MCF 10A (cell line): ENCODE results near the gene SYCE1L. TPM values are rescaled to one million over a fixed set of nuclear protein-coding genes. Genes with fewer than 3 reads are reported as not detected.

ENCODE experiments used
- BruUV-seq: library from RNA; stranded (reverse); fragments of 400-500 nt; replicated peaks from 2 replicates; lab custom pipeline; 2021; lab: Mats Ljungman, UMichigan
- CTCF ChIA-PET: fragments of 300-600 bp; sonication (Branson Sonifier 250); formaldehyde crosslinking; extraction: SDS; loops from one replicate; lab custom pipeline; 2021; ENCODE audit warnings: antibody characterized with exemption, inconsistent platforms; lab: Yijun Ruan, JAX
- POLR2A ChIA-PET: fragments of 300-600, 350-650 bp; sonication (Branson Sonifier 250); formaldehyde crosslinking; extraction: SDS; loops from one replicate; lab custom pipeline; 2020; ENCODE audit warnings: antibody characterized with exemption, inconsistent platforms; lab: Yijun Ruan, JAX
- DNase-seq: peaks from one replicate; pipeline ENCODE4 v3.0.0-alpha.2; 2018; ENCODE audit not compliant: unreplicated experiment
- H3K27ac Mint-ChIP-seq: one replicate; pipeline ENCODE4 v1.8.0; 2022; ENCODE audit warnings: mild to moderate bottlenecking, low read depth, mixed read lengths; ENCODE audit not compliant: unreplicated experiment
- H3K27me3 Mint-ChIP-seq: one replicate; pipeline ENCODE4 v1.8.0; 2022; ENCODE audit warnings: mixed read lengths; ENCODE audit not compliant: insufficient read depth, unreplicated experiment
- H3K36me3 Mint-ChIP-seq: one replicate; pipeline ENCODE4 v1.8.0; 2022; ENCODE audit warnings: mild to moderate bottlenecking, moderate library complexity, mixed read lengths; ENCODE audit not compliant: insufficient read depth, unreplicated experiment
- H3K4me1 Mint-ChIP-seq: one replicate; pipeline ENCODE4 v1.8.0; 2022; ENCODE audit warnings: mixed read lengths; ENCODE audit not compliant: insufficient read depth, unreplicated experiment
- H3K4me3 Mint-ChIP-seq: one replicate; pipeline ENCODE4 v1.8.0; 2022; ENCODE audit warnings: mild to moderate bottlenecking, moderate library complexity, mixed read lengths; ENCODE audit not compliant: unreplicated experiment
- H3K9me3 Mint-ChIP-seq: one replicate; pipeline ENCODE4 v1.8.0; 2022; ENCODE audit warnings: mixed read lengths; ENCODE audit not compliant: unreplicated experiment
- intact Hi-C: fragments of 100-400 bp; cut with micrococcal nuclease; formaldehyde crosslinking; loops from 2 replicates; pipeline ENCODE4 v1.14.1; 2022
- total RNA-seq: library from RNA; stranded (reverse); gene quantifications from 2 replicates; pipeline ENCODE4 v1.2.3, GENCODE V29; 2022
- TF ChIP-seq, protein P1 (sequence below): fragments of 200-600 bp; IDR thresholded peaks from one replicate; pipeline ENCODE4 v1.8.0; 2022; ENCODE audit warnings: antibody characterized with exemption, mild to moderate bottlenecking; ENCODE audit not compliant: unreplicated experiment

The SYCE1L gene
- total RNA-seq, 1 experiment from 2014 or later: 12.2 TPM

GRCh38 chr16:77212741-77213541 lies 13.7 kb downstream of the SYCE1L start:
- H3K9me3 Mint-ChIP-seq: no peaks in the 10 kb centered on the region
- BruUV-seq: no TSS peak
- ChIA-PET POLR2A (interaction anchor here (0.6 to 3.3 kb wide), 7 partner anchors 9 to 1368 kb away, joined by 3 to 23 read pairs (median 3); partner anchors contain the start of gene MON1B), CTCF (interaction anchor here (0.7 kb wide), 3 partner anchors 276 to 556 kb away, joined by 3 to 4 read pairs (median 3); no protein-coding TSS in a partner anchor)
- peak; percentile 72 for DNase-seq
- H3K27ac Mint-ChIP-seq: peak overlapping the region; percentile 15
- intact Hi-C loops: no loop called here
- peak overlapping the region; percentile 66 for H3K4me3 Mint-ChIP-seq
- TF ChIP-seq, protein P1, sequence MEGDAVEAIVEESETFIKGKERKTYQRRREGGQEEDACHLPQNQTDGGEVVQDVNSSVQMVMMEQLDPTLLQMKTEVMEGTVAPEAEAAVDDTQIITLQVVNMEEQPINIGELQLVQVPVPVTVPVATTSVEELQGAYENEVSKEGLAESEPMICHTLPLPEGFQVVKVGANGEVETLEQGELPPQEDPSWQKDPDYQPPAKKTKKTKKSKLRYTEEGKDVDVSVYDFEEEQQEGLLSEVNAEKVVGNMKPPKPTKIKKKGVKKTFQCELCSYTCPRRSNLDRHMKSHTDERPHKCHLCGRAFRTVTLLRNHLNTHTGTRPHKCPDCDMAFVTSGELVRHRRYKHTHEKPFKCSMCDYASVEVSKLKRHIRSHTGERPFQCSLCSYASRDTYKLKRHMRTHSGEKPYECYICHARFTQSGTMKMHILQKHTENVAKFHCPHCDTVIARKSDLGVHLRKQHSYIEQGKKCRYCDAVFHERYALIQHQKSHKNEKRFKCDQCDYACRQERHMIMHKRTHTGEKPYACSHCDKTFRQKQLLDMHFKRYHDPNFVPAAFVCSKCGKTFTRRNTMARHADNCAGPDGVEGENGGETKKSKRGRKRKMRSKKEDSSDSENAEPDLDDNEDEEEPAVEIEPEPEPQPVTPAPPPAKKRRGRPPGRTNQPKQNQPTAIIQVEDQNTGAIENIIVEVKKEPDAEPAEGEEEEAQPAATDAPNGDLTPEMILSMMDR: no peak
- peaks cover 14% of the 10 kb centered on the region for H3K4me1 Mint-ChIP-seq
- no peaks in the 10 kb centered on the region for H3K36me3 Mint-ChIP-seq
- no peaks in the 10 kb centered on the region for H3K27me3 Mint-ChIP-seq

DNA sequence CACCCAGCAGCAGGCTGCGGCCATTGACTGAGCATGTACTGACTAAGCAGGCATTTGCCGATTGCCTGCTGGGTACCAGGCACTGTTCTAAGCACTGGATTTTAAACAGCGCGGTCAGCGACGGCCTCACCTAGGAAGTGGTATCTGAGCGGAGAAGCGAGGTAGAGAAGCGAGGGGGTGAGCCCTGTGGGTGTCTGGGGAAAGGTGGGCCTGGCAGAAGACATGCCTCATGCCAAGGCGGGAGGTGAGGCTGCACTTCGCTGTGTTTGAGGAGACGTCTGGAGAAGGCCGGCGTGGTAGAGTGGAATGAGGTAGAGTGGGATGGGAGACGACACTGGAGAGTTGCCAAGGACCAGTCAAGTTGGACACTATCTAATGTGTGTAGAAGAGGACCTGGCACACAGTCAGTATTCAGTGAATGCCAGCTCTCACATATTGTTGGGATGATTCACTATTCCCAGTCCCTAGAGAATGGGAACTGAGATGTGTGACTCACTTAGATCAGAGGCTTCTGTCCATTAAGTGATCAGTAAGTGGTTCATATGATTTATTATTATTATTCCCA lies 14.4 kb downstream of the SYCE1L start:
- POLR2A ChIA-PET: interaction anchor here (0.6 to 3.3 kb wide), 6 partner anchors 9 to 1369 kb away, joined by 3 to 23 read pairs (median 3); partner anchors contain the start of gene MON1B
- intact Hi-C loops: no loop called here
- TF ChIP-seq, protein P1: no peak

DNA sequence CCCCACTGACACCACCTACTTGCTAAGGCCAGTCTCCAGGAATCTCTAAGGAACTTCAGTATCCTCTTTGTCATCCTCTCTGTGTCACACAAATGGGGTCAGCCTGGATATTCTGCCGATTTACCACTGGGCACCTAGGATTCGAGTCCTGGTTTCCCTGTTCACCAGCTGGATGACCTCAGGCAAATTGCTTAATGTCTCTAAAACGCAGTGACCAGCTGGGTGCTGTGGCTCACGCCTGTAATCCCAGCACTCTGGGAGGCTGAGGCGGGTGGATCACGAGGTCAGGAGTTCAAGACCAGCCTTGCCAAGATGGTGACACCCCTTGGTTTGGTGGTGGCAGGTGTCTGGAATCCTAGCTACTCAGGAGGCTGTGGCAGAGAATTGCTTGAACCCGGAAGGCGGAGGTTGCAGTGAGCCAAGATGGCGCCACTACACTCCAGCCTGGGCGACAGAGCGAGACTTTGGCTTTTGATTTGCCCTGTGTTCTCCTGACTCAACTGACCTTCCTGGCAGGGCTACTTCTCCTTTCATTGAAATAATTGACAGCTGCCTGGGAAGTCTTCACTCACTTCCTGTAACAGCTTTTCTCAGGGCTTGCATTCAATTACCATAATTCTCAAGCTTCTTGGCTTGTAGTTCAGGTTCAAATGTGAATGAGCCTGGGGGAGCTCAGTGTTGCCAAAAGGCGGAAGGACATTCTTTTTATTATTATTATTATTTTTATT lies 15.4 kb downstream of the SYCE1L start:
- ChIA-PET POLR2A (interaction anchor here (0.9 to 3.3 kb wide), 4 partner anchors 8 to 434 kb away, joined by 3 to 23 read pairs (median 3); partner anchors contain the start of gene MON1B), CTCF (interaction anchor here (0.6 to 2.3 kb wide), 3 partner anchors 13 to 370 kb away, joined by 3 to 9 read pairs (median 3); no protein-coding TSS in a partner anchor)
- Mint-ChIP-seq H3K4me3 (no peak overlapping the region), H3K9me3 (no peaks in the 10 kb centered on the region), H3K27me3 (no peaks in the 10 kb centered on the region), H3K4me1 (peaks cover 14% of the 10 kb centered on the region), H3K27ac (no peak overlapping the region), H3K36me3 (no peaks in the 10 kb centered on the region)
- BruUV-seq: no TSS peak
- intact Hi-C loops: no loop called here
- peak; percentile 54 for DNase-seq
- TF ChIP-seq, protein P1: no peak

More for the DNA sequence above, 14.4 kb downstream of the SYCE1L start:
- no TSS peak for BruUV-seq
- CTCF ChIA-PET: interaction anchor here (0.7 to 2.3 kb wide), 3 partner anchors 275 to 371 kb away, joined by 3 to 9 read pairs (median 3); no protein-coding TSS in a partner anchor
- Mint-ChIP-seq H3K4me3 (peak overlapping the region; percentile 66), H3K27ac (peak overlapping the region; percentile 15), H3K9me3 (no peaks in the 10 kb centered on the region), H3K4me1 (peaks cover 14% of the 10 kb centered on the region), H3K36me3 (no peaks in the 10 kb centered on the region), H3K27me3 (no peaks in the 10 kb centered on the region)
- peak; percentile 99 for DNase-seq
